Lower lobe of right lung (tissue), 2 donors: Measurements from ENCODE around the gene AKAP12. TPM values are rescaled to one million over a fixed set of nuclear protein-coding genes. Genes with fewer than 3 reads are reported as not detected.
A peak's percentile ranks its signal among the peaks of the same experiment; 100 is the strongest.

Experiments used
- ATAC-seq, 2 donors: fragments of 200-7000 bp; cut with Tn5 transposase; one replicate each; pipeline ENCODE4 v1.9.1; 2020 to 2022; ENCODE audit warnings: mild to moderate bottlenecking in 2 of 2, moderate library complexity in 2 of 2
- DNase-seq: peaks from one replicate; pipeline ENCODE4 v3.0.0-alpha.2; 2020
- H3K27ac ChIP-seq: fragments of 200-600 bp; one replicate; pipeline ENCODE4 v1.8.0; 2022
- H3K27me3 ChIP-seq: fragments of 200-600 bp; one replicate; pipeline ENCODE4 v1.8.0; 2022; ENCODE audit warnings: low read depth
- H3K36me3 ChIP-seq: fragments of 200-600 bp; one replicate; pipeline ENCODE4 v1.8.0; 2022; ENCODE audit warnings: mild to moderate bottlenecking
- H3K4me1 ChIP-seq: fragments of 200-600 bp; one replicate; pipeline ENCODE4 v1.8.0; 2022
- H3K4me3 ChIP-seq: fragments of 200-600 bp; one replicate; pipeline ENCODE4 v1.8.0; 2022; ENCODE audit warnings: mild to moderate bottlenecking
- H3K9me3 ChIP-seq: fragments of 200-600 bp; one replicate; pipeline ENCODE4 v1.8.0; 2022
- CTCF ChIP-seq: fragments of 200-600 bp; IDR thresholded peaks from one replicate; pipeline ENCODE4 v1.8.0; 2022; ENCODE audit warnings: antibody characterized with exemption, mild to moderate bottlenecking
- intact Hi-C: fragments of 100-400 bp; cut with DNase I; formaldehyde crosslinking; loops from one replicate; pipeline ENCODE4 v1.11.0; 2022
- total RNA-seq: library from RNA; stranded (reverse); fragmentation: NEBNext Ultra II Directional; extraction: Animal tissue kit (Norgen Biotek cat#: 25700); gene quantifications from one replicate; pipeline ENCODE4 v1.2.1, GENCODE V29; 2021
- donor health status: DM: no; HTN: yes; CAD: no; lungs with severe emphysema.

The AKAP12 gene
- total RNA-seq, 1 donor from 2014 or later, result 38.8 TPM

GRCh38 chr6:151324488-151324825, 84.7 kb downstream of the AKAP12 start:
- no peak for DNase-seq
- no peak for ATAC-seq
- Histone ChIP-seq H3K27me3 (no peaks in the 10 kb centered on the region), H3K27ac (peak overlapping the region; percentile 46), H3K4me3 (peak overlapping the region; percentile 14), H3K9me3 (no peaks in the 10 kb centered on the region), H3K4me1 (peaks cover 27% of the 10 kb centered on the region), H3K36me3 (no peaks in the 10 kb centered on the region)
- intact Hi-C loops, result loop anchor here (5.0 to 10.0 kb wide), 2 partner anchors 312 to 430 kb away; no protein-coding TSS in a partner anchor
- TF ChIP-seq CTCF, result peak; percentile 10

- ATAC-seq (peak; percentile 81 to 86), DNase-seq (peak; percentile 72)
- Histone ChIP-seq H3K4me3 (peak overlapping the region; percentile 63), H3K4me1 (peaks cover 27% of the 10 kb centered on the region), H3K27ac (peak overlapping the region; percentile 66), H3K9me3 (no peaks in the 10 kb centered on the region), H3K27me3 (no peaks in the 10 kb centered on the region), H3K36me3 (no peaks in the 10 kb centered on the region)
- TF ChIP-seq CTCF, result no peak
- intact Hi-C loops, result loop anchor here (10.0 kb wide), 1 partner anchor 431 kb away; no protein-coding TSS in a partner anchor
Observed at GRCh38 chr6:151325075-151326050, 85.6 kb downstream of the AKAP12 start.

GRCh38 chr6:151326116-151326825, 86.5 kb downstream of the AKAP12 start:
- Histone ChIP-seq H3K4me1 (peaks cover 27% of the 10 kb centered on the region), H3K36me3 (no peaks in the 10 kb centered on the region), H3K27ac (peak overlapping the region; percentile 66), H3K27me3 (no peaks in the 10 kb centered on the region), H3K4me3 (peak overlapping the region; percentile 63), H3K9me3 (no peaks in the 10 kb centered on the region)
- TF ChIP-seq CTCF, result no peak
- ATAC-seq, result no peak
- DNase-seq, result no peak
- intact Hi-C loops, result loop anchor here (10.0 kb wide), 1 partner anchor 431 kb away; no protein-coding TSS in a partner anchor

- intact Hi-C loops, result loop anchor here (10.0 kb wide), 1 partner anchor 432 kb away; no protein-coding TSS in a partner anchor
- Histone ChIP-seq H3K27me3 (no peaks in the 10 kb centered on the region), H3K27ac (no peak overlapping the region), H3K36me3 (no peaks in the 10 kb centered on the region), H3K4me3 (no peak overlapping the region), H3K4me1 (peaks cover 27% of the 10 kb centered on the region), H3K9me3 (no peaks in the 10 kb centered on the region)
- ATAC-seq (no peak), DNase-seq (no peak)
- no peak for TF ChIP-seq CTCF
Observed at GRCh38 chr6:151327101-151327500, 87.3 kb downstream of the AKAP12 start.

- ATAC-seq, result no peak
- Histone ChIP-seq H3K27me3 (no peaks in the 10 kb centered on the region), H3K4me3 (no peak overlapping the region), H3K9me3 (no peaks in the 10 kb centered on the region), H3K4me1 (peaks cover 9% of the 10 kb centered on the region), H3K27ac (no peak overlapping the region), H3K36me3 (no peaks in the 10 kb centered on the region)
- no peak for TF ChIP-seq CTCF
- DNase-seq, result no peak
- intact Hi-C loops, result no loop called here
Observed at GRCh38 chr6:151330130-151330696, 90.4 kb downstream of the AKAP12 start.
